Measurements from ENCODE around the gene HRH2.
"Not testable (repeated sequence)": the region's sequence is repeated elsewhere in the genome, so short reads cannot be mapped to it uniquely, and the experiment has no call there.

HRH2 gene

DNA sequence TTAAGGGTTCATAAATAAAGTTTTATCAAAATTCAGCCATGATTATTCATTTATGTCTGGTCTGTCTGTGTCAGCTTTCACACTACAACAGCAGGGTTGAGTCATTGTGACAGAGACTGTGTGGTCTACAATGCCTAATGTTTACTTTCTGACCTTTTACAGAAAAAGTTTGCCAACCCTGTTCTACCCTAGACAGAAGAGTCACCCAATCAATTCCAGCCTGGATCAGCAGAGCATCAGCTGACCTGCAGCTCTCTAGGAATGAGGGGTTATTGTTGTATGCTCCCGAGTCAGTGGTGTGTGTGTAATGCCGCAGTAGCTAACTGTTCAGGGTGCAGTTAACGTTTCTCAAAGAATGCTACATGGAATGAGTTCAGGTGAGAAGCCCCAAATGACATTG lies 87.3 kb downstream of the HRH2 start:
- no peak for DNase-seq

DNA sequence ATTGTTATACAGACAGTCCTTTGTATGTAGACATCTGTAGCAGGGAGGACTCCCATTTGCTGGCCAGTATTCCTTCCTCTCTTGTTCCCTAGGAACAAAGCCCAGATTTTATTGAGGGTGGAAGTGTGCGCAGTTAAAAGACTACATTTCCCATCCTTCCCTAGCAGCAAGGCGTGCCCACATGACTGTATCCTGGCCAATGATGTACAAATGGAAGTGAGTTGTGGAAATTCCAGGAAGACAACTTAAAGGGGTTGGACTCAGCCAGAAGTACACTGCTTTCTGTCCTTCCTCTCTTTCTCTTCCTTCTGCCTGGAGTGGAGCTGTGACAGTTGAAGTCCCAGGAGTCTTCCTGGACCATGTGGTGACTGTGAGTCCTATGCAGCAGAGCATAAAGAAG lies 89.0 kb downstream of the HRH2 start:
- DNase-seq: no peak

DNA sequence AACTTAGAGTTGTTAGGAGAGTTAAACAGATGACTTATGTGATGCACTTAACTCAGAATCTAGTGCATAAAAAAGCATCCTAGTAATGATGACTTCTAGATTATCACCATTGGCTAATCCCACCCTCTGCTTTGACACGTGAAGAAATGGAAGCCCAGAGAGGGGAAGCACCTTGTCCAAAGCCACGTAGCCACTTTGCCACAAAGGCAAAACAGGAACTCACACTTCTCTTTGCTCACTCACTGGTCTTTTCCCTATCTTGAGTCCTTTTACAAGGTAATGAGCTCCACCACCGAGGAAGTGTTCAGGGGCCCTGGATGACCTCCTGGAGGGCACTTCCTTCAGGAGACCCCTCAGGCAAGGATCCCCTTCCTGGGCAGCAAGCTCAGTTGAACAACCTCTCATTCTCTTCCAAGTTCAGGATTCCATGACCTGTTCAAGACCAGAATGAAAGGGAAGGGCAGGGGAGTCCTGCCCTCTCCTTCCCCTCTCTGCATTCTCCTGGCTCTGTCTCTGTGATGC lies 89.7 kb downstream of the HRH2 start:
- no peak for DNase-seq

DNA sequence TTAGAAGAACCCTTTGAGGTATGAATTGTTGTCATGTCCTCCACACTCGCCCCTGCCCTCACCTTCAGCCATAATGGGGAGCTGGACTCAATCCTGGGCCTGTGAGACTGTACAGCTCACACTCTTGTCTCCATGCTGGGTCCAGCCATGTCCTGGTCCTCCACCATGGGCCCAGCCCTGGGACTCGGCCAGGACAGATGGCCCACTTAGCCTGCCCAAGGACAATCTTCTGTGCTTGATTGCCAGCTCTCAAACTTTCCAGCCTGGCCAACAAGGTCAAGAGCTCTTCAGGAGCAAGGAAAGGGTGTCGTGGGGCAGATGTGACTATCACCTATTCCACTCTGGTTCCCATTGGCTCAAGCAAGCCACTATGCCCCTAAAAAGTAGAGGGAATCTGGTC lies 90.8 kb downstream of the HRH2 start:
- no peak for DNase-seq

DNA sequence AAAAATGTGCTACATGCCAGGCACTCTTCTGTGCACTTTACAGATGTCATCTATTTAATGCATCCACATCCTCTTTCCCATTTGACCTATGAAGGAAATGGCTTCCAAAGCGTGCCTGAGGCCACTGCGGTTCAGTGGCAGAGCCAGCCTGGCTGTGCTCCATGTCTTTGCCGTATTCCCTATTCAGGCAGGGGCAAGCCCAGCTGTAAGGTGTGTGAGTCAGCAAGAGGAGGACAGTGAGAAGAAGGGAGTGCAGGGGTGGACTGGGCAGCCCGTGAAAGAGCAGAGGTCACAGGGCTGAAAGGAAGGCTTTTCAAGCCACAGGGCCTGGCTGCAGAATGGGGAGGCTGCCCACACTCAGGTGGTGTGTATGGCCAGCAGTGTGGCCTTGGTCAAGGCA lies 91.7 kb downstream of the HRH2 start:
- no peak for DNase-seq

DNA sequence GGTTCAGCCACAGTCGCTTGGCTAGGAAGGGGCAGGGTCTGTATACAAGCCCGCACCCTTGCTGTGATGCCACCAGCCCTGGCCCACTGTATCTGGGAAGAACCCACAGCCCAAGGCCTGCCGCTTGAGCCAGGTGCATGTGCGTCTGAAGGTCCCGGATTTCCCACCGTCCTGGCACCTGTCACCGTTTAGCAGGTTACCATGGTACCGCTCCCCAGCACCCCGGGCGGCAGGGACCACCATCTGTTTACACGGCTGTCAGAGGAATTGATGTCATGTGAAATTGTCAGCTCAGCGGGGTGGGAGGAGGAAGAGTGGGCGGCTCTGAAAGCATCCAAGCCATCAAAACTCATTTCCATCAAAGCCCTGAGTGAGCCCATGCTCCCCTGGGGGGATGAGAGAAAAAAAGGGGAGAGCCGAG lies 92.7 kb downstream of the HRH2 start:
- DNase-seq: no peak

DNA sequence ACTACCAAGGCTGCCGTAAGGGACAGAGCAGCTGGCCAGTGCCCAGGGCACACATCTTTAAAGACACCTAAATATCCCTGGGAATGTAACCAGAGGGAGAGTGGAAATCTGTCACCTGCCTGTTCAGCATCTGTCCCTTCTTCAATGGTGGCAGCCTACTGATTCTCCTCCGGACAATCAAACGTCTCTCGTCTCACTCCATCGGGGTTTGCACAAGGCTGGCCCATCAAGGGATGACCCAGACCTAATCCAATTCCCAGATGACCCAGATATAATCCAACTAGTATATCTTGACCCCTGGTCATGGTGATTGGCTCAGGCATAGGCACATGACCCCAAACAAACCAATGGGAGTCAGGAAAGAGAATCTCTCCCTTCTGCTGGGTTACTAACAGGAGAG lies 93.5 kb downstream of the HRH2 start:
- DNase-seq: no peak

DNA sequence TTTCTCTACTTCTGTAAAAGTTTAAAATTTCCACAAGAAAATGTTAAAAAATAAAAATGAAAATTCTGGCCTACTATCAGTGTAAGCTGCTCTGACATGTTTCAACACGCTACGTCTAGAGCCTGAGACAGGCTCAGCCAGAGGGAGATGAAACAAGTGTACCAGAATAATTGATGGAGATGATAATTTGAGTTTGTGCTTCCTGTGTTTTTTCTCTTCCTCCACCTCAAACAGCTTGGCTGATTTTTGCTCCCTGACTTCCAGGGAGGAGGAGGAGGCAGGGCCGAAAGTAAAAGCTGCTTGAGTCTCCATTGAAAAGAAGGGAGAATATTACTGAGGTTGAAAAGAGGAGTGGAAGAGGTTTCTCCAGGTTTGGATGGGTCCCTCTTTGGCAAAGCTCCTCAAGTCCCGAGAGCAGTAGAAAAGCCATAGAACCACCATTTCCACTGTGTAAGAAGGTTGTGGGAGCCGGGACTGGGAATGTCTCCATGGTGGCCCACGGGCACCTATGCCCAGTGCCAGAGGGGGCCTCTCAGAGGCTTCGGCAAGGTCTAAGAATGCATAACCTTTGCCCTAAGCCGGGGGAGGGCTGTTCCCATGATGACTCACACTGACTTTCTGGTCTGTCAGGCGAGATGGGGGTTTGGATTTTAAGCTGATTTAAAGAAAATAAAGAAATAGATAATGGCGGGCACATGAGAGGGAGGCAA lies 95.1 kb downstream of the HRH2 start:
- no peak for DNase-seq

DNA sequence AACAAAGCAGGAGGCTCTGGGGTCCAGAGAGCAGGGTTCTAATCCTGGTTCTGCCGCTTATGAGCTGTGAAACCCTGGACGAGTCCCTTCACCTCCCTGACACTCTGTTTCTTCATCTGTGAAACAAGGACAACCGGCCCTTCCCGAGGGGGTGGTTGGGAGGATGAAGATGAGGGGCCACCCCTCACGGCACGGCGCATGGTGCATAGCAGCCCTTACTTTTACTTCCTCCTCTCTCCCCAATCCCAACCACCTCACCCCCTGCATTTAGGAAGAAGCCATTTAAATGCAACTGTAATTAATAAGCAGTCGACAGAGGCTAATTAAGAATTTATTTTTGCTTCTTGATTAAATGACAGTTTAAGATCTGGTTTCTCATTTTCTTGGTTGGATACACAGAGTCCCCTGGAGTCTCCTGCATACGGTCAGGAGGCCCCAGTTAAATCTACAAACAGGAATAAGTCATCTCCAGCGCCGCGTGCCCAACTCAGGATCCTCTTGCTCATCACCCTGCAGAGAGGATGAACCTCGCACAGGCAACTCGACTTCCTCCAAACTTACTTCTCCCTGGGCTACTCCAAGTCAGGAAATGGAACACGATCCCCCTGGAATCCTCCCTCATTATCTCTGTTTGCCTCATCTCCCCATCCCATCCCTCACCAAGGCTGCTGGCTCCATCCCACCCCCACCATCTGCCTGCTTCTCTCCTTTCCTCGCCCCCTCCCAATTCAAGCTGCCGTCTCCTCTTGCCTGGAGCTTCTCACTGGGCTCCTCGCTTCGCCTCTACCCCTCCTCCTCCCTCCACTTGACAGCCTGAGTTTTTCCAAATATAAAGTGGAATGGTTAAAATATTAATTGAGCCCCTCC lies 95.9 kb downstream of the HRH2 start:
- no peak for DNase-seq

DNA sequence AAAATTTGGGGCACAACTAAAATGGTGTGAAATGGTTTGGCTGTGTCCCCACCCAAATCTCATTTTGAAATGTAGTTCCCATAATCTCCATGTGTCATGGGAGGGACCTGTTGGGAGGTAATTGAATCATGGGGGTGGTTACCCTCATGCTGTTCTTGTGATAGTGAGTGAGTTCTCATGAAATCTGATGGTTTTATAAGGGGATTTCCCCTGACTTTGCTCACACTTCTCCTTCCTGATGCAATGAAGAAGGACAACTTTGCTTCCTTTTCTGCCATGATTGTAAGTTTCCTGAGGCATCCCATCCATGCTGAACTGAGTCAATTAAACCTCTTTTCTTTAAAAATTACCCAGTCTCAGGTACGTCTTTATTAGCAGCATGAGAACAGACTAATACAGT lies 102.1 kb downstream of the HRH2 start:
- DNase-seq: not testable (repeated sequence)

All from NCI-H510A treated with DMSO at 0.1 percent for 48 hours (cell line).